Activated naive CD4-positive, alpha-beta T cell treated with anti-CD3 and anti-CD28 coated beads, Interleukin-2, amount 50 U/mL, for 72 hours (primary cell): ENCODE measurements around the gene DCAF4L1. TPM values are rescaled to one million over a fixed set of nuclear protein-coding genes. Genes with fewer than 3 reads are reported as not detected.

Experiments
- ATAC-seq, 2 donors: fragments of 150-1000 bp; cut with Tn5 transposase; 2 replicates each; pipeline ENCODE4 v1.10.0; 2021; ENCODE audit warnings: mild to moderate bottlenecking in 2 of 2, moderate library complexity in 2 of 2
- DNase-seq, 2 donors: peaks; one replicate each; pipeline ENCODE4 v3.0.0; 2021 to 2022; ENCODE audit warnings: low spot score in 2 of 2
- H3K27ac Mint-ChIP-seq, 2 donors: one replicate each; pipeline ENCODE4 v1.8.0; 2022; ENCODE audit warnings: mild to moderate bottlenecking in 2 of 2, mixed read lengths in 2 of 2
- H3K36me3 Mint-ChIP-seq, 2 donors: one replicate each; pipeline ENCODE4 v1.8.0; 2022; ENCODE audit warnings: mixed read lengths in 2 of 2
- H3K9me3 Mint-ChIP-seq, 2 donors: one replicate each; pipeline ENCODE4 v1.8.0; 2022; ENCODE audit warnings: mixed read lengths in 2 of 2
- total RNA-seq, 2 donors: library from RNA; stranded (reverse); gene quantifications; one replicate each; pipeline ENCODE4 v1.2.3, GENCODE V29; 2022

The DCAF4L1 gene
- total RNA-seq, 2 donors from 2014 or later, result 0.21 to 0.27 TPM

DNA sequence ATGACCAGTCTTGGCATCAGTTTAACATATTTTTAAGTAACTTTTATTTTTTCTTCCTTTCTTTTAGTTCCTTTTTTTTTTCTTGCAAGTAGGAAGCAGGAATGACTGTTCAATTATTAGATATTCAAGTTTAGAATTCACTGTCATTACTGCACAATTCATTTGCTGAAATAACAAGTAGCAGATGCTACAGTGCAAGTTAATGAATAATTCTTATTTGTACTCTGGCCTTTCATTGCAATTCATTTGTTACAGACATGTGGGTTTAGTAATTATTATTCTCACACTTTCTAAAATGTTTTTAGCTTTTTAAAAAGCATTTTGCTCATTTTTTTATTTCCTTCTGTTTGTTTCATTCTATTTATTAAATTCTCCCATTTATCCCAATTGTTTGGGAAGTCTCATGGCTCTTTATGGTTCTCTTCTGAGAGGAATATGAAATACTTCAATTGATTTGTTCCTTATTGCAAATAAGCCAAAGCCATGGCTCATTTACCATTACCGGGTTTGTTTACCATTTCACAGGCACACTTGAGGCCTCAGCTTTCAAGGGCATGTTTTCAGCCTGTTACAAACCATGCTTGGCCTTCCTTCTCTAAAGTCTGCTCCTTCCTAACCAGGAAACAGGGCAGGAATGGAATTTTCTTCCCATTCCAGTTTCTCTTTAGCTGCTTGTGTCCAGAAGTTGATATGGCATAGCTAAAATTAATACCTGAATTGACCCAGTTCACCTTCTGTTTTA is 4.6 kb upstream of the DCAF4L1 start:
- no peak for ATAC-seq
- H3K9me3 Mint-ChIP-seq, result peaks cover 3 to 5% of the 10 kb centered on the region in 2 donors
- H3K36me3 Mint-ChIP-seq, result peaks cover 4 to 5% of the 10 kb centered on the region in 2 donors
- H3K27ac Mint-ChIP-seq, result no peak overlapping the region
- DNase-seq, result no peak

DNA sequence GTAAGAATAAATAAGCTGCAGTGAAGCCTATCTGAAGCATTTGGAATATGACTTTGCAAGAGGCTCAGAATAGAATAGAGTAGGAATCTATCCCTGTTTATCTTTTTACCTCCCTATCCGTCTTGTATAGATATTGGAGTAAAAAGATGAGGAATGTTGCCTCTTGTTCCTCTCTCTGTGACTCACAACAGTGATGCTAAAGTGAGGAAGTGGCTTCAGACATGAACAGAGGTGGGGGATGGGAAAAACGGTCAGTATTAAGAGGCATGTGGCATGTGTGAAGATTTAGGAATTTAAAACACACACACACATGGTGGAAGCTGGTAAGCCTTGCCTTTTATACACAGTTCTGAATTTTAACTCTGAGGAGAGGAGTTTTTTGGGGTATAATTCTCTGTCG is 3.8 kb upstream of the DCAF4L1 start:
- no peak for DNase-seq
- no peaks in the 10 kb centered on the region for H3K36me3 Mint-ChIP-seq
- no peak overlapping the region for H3K27ac Mint-ChIP-seq
- ATAC-seq, result no peak
- H3K9me3 Mint-ChIP-seq, result no peaks in the 10 kb centered on the region

DNA sequence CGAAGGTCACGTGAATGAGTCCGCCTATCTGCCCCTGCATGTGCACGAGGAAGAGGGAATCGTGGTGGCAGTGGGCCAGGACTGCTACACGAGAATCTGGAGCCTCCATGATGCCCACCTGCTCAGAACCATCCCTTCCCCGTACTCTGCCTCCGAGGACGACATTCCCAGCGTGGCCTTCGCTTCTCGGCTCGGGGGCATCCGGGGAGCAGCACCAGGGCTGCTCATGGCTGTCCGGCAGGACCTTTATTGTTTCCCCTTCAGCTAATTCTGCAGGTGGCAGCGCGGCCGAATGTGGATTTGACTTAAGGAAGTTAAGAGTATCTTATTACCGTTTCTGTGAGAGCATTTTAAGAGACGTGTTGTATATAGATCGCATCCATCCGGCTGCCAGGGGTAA is 1.2 kb downstream of the DCAF4L1 start:
- ATAC-seq, result no peak
- no peak for DNase-seq
- Mint-ChIP-seq H3K36me3 (no peaks in the 10 kb centered on the region), H3K9me3 (no peaks in the 10 kb centered on the region), H3K27ac (no peak overlapping the region)

DNA sequence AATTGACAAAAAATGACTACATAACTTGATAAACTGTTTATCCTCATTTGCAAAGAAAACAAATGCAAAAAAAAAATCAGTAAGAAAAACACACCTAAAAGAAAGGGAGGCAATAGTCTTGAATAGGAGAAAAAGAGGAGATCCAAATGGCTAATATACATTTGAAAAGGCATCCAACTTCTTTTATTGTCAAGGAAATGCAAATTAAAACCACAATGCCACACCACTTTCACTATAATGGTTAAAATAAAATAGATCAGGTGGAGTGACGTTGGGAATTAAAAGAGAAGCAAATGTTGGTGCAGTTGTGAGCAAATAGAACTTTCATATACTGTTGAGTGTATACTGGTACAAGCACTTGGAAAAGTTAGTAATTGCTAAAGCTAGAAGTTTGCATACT is 3.6 kb downstream of the DCAF4L1 start:
- H3K36me3 Mint-ChIP-seq, result peaks cover 0 to 6% of the 10 kb centered on the region in 2 donors
- ATAC-seq, result no peak
- no peaks in the 10 kb centered on the region for H3K9me3 Mint-ChIP-seq
- no peak overlapping the region for H3K27ac Mint-ChIP-seq
- no peak for DNase-seq

DNA sequence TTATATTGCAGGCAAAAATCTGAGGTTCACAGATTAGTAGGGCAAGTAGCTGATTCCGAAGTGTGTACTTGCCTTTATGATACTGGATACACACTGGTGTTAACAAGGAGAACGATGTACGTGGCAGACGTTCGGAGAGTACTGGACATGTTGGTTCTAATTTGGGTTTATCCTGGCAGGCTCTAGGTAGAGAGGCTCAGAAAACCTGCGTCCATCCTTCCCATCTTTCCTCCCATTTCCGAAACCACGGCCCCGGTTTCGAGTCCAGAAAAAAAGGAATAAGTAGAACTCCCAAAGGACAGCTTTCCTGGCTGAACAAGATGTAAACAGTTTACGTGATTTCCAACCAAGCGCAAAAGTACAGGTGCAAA is 8.4 kb downstream of the DCAF4L1 start:
- ATAC-seq, result peak; percentile 8 to 19
- Mint-ChIP-seq H3K9me3 (no peaks in the 10 kb centered on the region), H3K36me3 (peaks cover 9 to 15% of the 10 kb centered on the region in 2 donors), H3K27ac (peak overlapping the region; percentile 86 to 98)
- DNase-seq, result no peak

DNA sequence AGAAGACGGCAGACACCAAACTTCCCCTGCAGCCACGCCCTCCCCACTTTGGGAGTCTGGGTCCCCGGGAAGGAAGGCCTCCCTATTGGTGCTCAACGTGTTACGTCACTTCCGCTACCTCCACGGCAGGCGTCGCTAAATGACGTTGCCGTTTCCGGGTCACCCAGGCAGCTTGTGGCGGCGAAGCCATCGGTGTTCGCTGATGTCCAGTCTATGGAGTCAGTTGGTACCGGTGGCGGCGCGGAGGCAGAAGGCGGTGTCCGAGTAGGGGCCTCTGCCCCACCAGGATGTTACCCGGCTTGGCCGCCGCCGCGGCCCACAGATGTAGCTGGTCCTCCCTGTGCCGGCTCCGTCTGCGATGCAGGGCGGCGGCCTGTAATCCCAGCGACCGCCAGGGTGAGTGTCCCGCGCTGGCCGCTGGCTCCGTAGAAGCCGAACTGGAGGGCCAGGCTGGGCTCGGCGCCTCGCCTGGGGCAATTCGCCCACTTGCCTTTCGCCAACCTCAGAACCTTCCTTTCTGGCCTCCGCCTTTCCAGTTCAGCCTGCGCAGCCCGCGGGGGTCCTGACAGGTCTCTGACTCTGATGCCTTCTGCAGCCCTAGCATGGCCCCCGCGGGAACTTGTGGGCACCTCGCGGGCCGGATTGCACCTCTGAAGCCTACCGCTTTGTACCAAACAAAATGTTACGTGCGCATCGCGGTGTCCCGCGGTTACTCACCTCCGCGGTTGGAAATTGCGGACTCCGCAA is 9.0 kb downstream of the DCAF4L1 start, which contains the start of gene SLC30A9:
Gene SLC30A9 (plus strand): TSS at position 166 of the 747 bp plus-strand sequence. CDS start 122 bp downstream, at position 288.
- DNase-seq (peak; percentile 86 to 92), ATAC-seq (peak; percentile 98 to 99)
- H3K36me3 Mint-ChIP-seq, result peaks cover 14 to 15% of the 10 kb centered on the region in 2 donors

DNA sequence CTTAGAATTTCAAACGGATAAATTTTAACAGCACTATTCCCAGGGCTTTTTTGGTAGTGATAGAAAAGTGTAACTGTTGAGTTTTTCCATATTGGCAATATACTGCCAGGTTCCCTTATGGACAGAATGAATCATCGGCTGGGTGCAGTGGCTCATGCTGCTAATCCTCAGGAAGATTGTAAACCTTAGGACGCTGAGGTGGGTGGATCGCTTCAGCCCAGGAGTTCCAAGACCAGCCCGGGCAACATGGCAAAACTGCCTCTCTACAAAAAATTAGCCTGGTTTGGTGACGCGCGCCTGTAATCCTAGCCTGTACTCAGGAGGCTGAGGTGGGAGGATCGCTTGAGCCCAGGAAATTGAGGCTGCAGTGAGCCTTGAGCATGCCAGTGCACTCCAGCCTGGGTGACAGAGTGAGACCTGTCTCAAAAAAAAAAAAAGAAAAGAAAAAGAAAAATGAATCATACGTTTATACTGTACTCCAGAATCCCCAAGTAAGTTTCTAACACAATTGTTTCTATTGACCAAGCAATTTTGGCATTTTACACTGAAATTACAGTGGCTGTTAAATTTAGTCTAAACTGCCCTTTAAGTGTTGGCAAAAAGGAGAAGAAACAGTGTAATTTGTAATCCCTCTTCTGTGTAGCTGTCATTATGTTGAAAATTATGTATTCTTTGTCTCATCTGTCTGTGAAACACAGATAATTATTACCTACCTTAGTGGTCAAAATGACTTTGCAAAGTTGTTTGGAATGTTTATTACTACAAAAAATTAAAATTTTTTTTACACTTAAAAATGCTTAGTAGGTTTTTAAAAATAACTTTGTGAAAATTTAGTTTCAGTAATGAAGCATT is 10.6 kb downstream of the DCAF4L1 start:
- H3K9me3 Mint-ChIP-seq, result no peaks in the 10 kb centered on the region
- no peak overlapping the region for H3K27ac Mint-ChIP-seq
- DNase-seq (no peak), ATAC-seq (no peak)
- peaks cover 15 to 16% of the 10 kb centered on the region in 2 donors for H3K36me3 Mint-ChIP-seq

More for the DNA sequence above, 9.0 kb downstream of the DCAF4L1 start, which contains the start of gene SLC30A9:
- Mint-ChIP-seq H3K9me3 (no peaks in the 10 kb centered on the region), H3K27ac (peak within 1 kb of the TSS; percentile 96 to 98)

DNA sequence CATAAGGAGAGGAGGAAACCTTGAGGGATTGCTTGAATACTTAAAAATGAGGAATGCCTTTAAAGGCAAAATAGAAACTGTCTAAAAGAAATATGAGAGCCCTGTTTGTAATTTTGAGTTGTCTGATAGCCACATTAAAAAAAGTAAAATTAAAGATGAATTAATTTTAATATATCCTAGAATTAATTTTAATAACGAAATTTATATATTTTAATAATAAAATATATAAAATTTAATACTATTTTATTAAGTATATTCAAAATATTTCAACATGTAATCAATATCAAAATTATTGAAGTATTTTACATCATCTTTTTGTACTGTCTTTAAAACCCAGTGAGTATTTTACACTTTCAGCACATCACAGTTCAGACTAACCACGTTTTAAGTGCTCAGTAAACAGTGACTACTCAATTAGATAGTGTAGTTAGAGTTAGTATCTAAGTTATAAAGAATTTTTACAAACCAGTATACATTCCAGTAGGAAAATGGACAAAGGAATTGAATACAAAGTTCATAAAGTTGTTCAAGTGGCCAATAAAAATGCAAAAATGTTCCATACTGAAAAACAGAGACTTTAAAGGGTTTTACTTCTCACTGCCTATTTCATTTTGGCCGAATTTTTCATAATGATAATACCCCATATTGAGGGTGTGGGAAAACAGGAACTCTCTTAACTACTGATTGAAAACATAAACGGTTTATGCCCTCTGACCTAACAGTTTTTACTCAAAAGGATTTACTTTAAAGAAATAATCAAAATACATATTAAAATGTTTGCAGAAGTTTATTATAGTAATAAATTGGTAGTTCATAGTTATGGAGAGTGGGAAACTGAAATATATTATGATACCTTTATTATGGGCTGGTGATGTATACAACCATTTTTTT is 11.7 kb downstream of the DCAF4L1 start:
- no peak for ATAC-seq
- Mint-ChIP-seq H3K9me3 (no peaks in the 10 kb centered on the region), H3K27ac (peak overlapping the region in 1 of 2 donors; percentile 44), H3K36me3 (peaks cover 15 to 16% of the 10 kb centered on the region in 2 donors)
- no peak for DNase-seq

DNA sequence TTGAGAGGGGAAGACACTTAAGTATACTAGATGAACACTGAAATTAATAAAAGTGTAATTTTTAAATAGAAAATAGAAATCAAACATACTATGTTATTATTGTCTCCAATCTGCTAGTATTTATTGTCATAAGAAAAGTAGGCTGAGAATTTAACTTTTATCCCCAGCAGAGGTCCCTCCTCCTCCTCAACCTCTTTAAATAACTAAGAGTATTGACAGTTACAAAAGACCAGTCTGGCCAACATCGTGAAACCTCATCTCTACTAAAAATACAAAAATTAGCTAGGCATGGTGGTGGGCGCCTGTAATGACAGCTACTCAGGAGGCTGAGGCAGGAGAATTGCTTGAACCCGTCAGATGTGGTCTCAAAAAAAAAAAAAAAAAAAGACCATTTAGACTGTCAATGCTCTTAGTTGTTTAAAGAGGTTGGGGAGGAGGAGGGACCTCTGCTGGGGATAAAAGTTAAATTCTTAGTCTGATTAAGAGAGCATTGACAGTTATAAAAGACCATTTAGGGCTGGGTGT is 13.0 kb downstream of the DCAF4L1 start:
- H3K36me3 Mint-ChIP-seq, result peaks cover 15 to 16% of the 10 kb centered on the region in 2 donors
- ATAC-seq (no peak), DNase-seq (no peak)
- no peaks in the 10 kb centered on the region for H3K9me3 Mint-ChIP-seq
- no peak overlapping the region for H3K27ac Mint-ChIP-seq

DNA sequence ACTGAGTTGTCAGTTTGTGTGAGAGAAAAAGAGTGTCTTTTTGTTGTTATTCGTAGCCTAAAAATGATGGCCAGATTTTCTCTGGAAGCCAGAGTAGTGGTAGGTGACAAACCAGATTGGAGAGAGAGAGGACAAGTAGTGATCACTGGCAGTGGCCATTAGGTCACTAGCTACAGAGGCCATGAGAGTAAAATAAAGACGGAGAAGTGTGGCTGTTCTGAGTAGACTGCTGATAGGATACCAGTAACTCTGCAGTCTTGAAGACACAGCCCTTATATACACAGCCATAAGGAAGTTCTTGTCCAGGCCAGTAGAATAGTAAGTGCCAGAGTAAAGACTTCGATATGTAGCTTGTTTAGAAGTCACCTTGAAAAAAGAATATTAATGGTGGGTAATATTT is 16.5 kb downstream of the DCAF4L1 start:
- ATAC-seq, result no peak
- Mint-ChIP-seq H3K27ac (no peak overlapping the region), H3K36me3 (peaks cover 6% of the 10 kb centered on the region in 2 donors), H3K9me3 (no peaks in the 10 kb centered on the region)
- DNase-seq, result no peak

DNA sequence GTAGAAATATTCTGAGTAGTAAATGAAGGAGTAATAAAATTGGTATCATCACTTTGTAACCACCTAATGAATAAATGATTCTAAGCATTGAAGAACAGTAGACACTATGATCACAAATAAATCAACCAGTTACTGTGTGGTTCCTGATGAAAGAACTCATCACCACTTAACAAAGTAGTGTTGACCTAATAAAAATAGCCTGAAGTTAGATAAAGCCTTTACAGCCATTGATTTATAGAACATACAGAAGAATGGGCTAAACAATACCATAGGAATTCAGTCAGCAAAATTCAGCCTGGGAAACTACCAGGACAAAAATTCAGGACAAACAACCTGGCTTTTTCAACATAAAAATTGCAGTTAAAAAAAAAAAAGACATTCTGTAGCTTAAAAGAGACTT is 17.8 kb downstream of the DCAF4L1 start:
- DNase-seq (no peak), ATAC-seq (no peak)
- peaks cover 15 to 18% of the 10 kb centered on the region in 2 donors for H3K36me3 Mint-ChIP-seq
- no peak overlapping the region for H3K27ac Mint-ChIP-seq
- H3K9me3 Mint-ChIP-seq, result no peaks in the 10 kb centered on the region

DNA sequence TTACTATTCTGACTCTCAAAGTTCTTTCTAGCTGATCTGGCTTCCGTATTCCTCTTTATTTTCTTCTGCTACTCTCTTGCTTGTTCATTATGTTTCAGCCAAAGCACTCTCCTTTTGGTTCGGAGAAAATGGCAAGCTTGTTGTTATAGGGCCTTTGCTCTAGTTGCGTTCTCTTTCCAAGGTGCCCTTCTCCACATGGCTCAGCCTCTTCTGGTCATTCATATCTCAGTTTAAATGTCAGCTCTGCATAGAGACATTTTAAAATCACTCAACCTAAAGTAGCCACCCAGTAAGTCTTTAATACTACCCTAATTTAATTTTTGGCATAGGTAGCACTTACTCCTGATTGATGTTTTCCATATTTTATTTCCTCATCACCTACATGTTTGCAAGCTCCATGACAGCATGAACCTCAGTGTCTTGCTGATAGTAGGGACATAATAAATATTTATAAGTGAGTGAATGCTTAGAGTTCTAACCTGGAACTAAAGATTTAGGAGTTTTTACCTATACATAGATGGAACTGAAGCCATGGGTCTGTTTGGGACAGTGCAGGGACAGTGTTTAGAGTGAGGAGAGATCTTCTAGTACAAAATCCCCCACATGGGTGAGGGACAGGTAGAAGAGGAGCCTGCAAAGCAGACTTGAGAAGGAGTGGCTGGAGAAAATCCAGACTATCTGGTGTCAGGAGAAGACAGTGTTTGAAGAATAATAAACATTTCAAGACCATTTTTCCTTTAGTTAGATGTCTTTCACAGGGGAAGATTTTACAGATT is 26.6 kb downstream of the DCAF4L1 start:
- H3K36me3 Mint-ChIP-seq, result peaks cover 38 to 59% of the 10 kb centered on the region in 2 donors
- DNase-seq (no peak), ATAC-seq (no peak)
- no peak overlapping the region for H3K27ac Mint-ChIP-seq
- H3K9me3 Mint-ChIP-seq, result no peaks in the 10 kb centered on the region

DNA sequence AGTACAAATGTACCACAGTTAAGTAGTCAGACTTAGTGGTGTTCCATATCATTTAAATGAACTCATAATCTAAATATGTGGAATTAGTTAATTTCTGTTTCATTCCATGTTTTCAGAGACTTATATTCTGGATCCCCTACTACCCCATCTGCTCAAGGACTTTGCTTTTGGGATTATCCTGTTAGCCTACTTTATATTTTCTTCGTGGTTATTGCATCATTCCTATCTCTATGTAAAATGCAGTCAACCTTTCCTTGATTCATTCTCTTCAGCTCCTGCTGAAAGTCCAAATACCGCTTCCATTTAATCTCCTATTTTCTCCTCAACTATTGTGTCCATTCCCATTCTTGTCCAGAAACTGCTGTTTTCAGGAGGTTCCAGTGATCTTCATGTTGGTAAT is 33.9 kb downstream of the DCAF4L1 start:
- Mint-ChIP-seq H3K9me3 (no peaks in the 10 kb centered on the region), H3K36me3 (peaks cover 20 to 23% of the 10 kb centered on the region in 2 donors), H3K27ac (no peak overlapping the region)
- ATAC-seq, result no peak
- DNase-seq, result no peak

DNA sequence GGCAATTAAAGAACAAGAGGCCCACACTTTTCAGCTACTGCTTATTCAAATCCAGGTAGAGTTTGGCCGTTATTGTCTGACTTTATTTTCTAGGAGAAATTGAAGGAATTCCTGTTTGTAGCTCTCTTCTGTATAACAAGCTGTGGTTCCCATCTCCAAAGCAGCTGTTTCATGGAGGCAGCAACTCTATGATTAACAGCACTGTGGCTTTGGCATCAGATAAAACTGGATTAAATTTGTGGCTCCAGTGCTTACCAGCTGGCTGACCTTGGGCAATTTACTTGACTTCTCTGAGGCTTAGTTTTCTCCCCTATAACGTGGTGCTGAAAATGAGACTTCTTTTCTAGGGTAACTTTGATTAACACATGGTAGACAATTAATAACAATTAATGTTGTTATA is 36.9 kb downstream of the DCAF4L1 start:
- no peak overlapping the region for H3K27ac Mint-ChIP-seq
- H3K9me3 Mint-ChIP-seq, result no peaks in the 10 kb centered on the region
- peaks cover 12 to 17% of the 10 kb centered on the region in 2 donors for H3K36me3 Mint-ChIP-seq
- no peak for DNase-seq
- ATAC-seq, result no peak
